Measurements from ENCODE around the gene UGDH.

DNA sequence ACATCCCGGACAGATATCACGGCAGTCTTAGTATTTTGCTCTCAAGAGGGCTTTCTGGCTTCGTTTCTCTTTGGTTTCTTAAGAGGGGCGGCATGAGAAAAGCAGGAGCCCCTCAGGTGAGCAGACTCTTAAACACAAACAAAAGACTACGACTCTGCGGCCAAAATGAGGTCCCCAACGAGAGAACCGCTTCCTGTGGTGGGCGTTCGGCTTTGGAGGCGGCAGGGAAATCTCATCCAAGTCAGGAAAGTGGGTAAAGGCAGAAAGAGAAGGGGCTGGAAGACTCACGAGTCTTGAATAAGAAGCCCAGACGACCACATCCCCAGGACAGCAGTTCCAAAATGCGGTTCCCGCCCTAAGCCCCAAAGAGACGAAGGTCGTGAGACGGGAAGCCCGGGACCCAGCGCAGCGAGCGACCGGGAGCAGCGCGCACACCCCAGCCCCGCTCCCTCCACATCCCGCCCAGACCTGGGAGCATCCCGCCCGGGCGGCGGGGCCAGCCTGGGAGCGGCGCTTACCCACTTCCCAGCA, 409 bp downstream of the UGDH start:
- TF ChIP-seq, protein P1, sequence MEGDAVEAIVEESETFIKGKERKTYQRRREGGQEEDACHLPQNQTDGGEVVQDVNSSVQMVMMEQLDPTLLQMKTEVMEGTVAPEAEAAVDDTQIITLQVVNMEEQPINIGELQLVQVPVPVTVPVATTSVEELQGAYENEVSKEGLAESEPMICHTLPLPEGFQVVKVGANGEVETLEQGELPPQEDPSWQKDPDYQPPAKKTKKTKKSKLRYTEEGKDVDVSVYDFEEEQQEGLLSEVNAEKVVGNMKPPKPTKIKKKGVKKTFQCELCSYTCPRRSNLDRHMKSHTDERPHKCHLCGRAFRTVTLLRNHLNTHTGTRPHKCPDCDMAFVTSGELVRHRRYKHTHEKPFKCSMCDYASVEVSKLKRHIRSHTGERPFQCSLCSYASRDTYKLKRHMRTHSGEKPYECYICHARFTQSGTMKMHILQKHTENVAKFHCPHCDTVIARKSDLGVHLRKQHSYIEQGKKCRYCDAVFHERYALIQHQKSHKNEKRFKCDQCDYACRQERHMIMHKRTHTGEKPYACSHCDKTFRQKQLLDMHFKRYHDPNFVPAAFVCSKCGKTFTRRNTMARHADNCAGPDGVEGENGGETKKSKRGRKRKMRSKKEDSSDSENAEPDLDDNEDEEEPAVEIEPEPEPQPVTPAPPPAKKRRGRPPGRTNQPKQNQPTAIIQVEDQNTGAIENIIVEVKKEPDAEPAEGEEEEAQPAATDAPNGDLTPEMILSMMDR (IDR thresholded peaks at IDR 0.05; ENCODE audit: low read depth, low read length): no peak
- no peak for TF ChIP-seq POLR2A (IDR thresholded peaks at IDR 0.05; ENCODE audit: extremely low read depth, insufficient read length)
- TF ChIP-seq, protein P2, sequence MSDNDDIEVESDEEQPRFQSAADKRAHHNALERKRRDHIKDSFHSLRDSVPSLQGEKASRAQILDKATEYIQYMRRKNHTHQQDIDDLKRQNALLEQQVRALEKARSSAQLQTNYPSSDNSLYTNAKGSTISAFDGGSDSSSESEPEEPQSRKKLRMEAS (IDR thresholded peaks at IDR 0.05; ENCODE audit: low read depth, low read length): peak; percentile 34; the same call in 1 of the 2 replicates
